K562 (cell line): ENCODE data around the gene SNX25. TPM values are rescaled to one million over a fixed set of nuclear protein-coding genes. Genes with fewer than 3 reads are reported as not detected.

Experiments
- ATAC-seq: fragments of 200-7000 bp; cut with Tn5 transposase; 3 replicates; pipeline ENCODE4 v1.9.1; 2020; ENCODE audit warnings: moderate library complexity
- BruUV-seq: library from RNA; stranded (reverse); fragments of 400-500 nt; replicated peaks from 2 replicates; lab custom pipeline; 2021; lab: Mats Ljungman, UMichigan
- CTCF ChIA-PET: fragments of 300-600 bp; formaldehyde crosslinking; extraction: SDS; loops from one replicate; lab custom pipeline; 2021; ENCODE audit warnings: low intra/inter-chr PET ratio; lab: Yijun Ruan, JAX
- POLR2A ChIA-PET: fragments of 300-600, 350-650 bp; sonication (Branson Sonifier 250); formaldehyde crosslinking; extraction: SDS; loops from one replicate; lab custom pipeline; 2021; ENCODE audit warnings: antibody characterized with exemption, inconsistent platforms; lab: Yijun Ruan, JAX
- DNase-seq, 4 experiments: peaks; one replicate each; pipeline versions ENCODE4 v3.0.0 to v3.0.0-alpha.2; 2011 to 2018; ENCODE audit warnings: low spot score in 3 of 4, mixed read lengths in 3 of 4; ENCODE audit errors: extremely low read depth in 1 of 4
- FAIRE-seq: peaks from 2 replicates; lab custom pipeline; 2011; peaks lifted over from hg19 to GRCh38; lab: Jason Lieb, UNC
- H2AFZ ChIP-seq: 2 replicates; pipeline ENCODE4 v1.6.0; 2011; ENCODE audit warnings: low read depth, low read length, control low read depth, inconsistent platforms
- H3K27ac ChIP-seq: fragments of 200-600 bp; 3 replicates; pipeline ENCODE4 v1.8.0; 2011; ENCODE audit warnings: low read depth, mild to moderate bottlenecking, control low read depth, inconsistent platforms, low read length, moderate library complexity, mixed read lengths; ENCODE audit errors: extremely low read depth
- H3K27me3 ChIP-seq, 2 experiments: fragments of 300-600 bp in 1 of 2; 2 replicates in 1 of 2; 3 replicates in 1 of 2; pipeline versions ENCODE4 v1.6.0 to v1.8.0; 2011; ENCODE audit warnings: inconsistent platforms in 2 of 2, low read length in 2 of 2, mild to moderate bottlenecking in 1 of 2, mixed read lengths in 1 of 2, moderate library complexity in 1 of 2; ENCODE audit not compliant: control insufficient read depth in 2 of 2, insufficient read depth in 2 of 2
- H3K36me3 ChIP-seq: fragments of 300-600 bp; 3 replicates; pipeline ENCODE4 v1.8.0; 2011; ENCODE audit warnings: mild to moderate bottlenecking, low read length, inconsistent platforms; ENCODE audit not compliant: control insufficient read depth, insufficient read depth
- H3K4me1 ChIP-seq, 2 experiments: fragments of 200-600 bp in 1 of 2; replicated peaks in 1 of 2; 2 replicates in 1 of 2; 3 replicates in 1 of 2; pipeline versions ENCODE4 v1.5.1 to v1.8.0; 2011; ENCODE audit warnings: inconsistent platforms in 2 of 2, low read length in 2 of 2, mild to moderate bottlenecking in 1 of 2, mixed read lengths in 1 of 2, moderate library complexity in 1 of 2; ENCODE audit not compliant: control insufficient read depth in 2 of 2, insufficient read depth in 2 of 2
- H3K4me2 ChIP-seq: 2 replicates; pipeline ENCODE4 v1.6.1; 2011; ENCODE audit warnings: low read length, control low read depth, inconsistent platforms, mixed read lengths; ENCODE audit not compliant: insufficient read depth
- H3K4me3 ChIP-seq: fragments of 200-600 bp; sonication (generic), shearing (Covaris generic); 2 replicates; pipeline ENCODE4 v1.5.1; 2016; ENCODE audit warnings: control low read depth, inconsistent platforms
- H3K79me2 ChIP-seq: fragments of 200-600 bp; 3 replicates; pipeline ENCODE4 v1.8.0; 2011; ENCODE audit warnings: low read length, inconsistent platforms; ENCODE audit not compliant: control insufficient read depth, insufficient read depth
- H3K9ac ChIP-seq, 2 experiments: 2 replicates each; pipeline versions ENCODE4 v1.6.0 to v1.6.1; 2011; ENCODE audit warnings: low read depth in 2 of 2, low read length in 2 of 2, control low read depth in 1 of 2, inconsistent platforms in 1 of 2, mild to moderate bottlenecking in 1 of 2, mixed read lengths in 1 of 2; ENCODE audit not compliant: insufficient read depth in 1 of 2
- H3K9me1 ChIP-seq: one replicate; pipeline ENCODE4 v1.6.0; 2011; ENCODE audit warnings: inconsistent platforms, mild to moderate bottlenecking, low read length, moderate library complexity; ENCODE audit not compliant: control insufficient read depth, insufficient read depth
- H3K9me3 ChIP-seq: replicated peaks from 2 replicates; pipeline ENCODE4 v1.5.1; 2011; ENCODE audit warnings: low read depth, low read length, inconsistent platforms; ENCODE audit not compliant: control insufficient read depth, insufficient read depth
- H4K20me1 ChIP-seq: replicated peaks from 2 replicates; pipeline ENCODE4 v1.6.1; 2011; ENCODE audit warnings: low read length, inconsistent platforms, mixed read lengths; ENCODE audit not compliant: control insufficient read depth, insufficient read depth
- BMI1 ChIP-seq: fragments of 150-350 bp; IDR thresholded peaks from 2 replicates; pipeline ENCODE4 v1.6.1; 2014; ENCODE audit warnings: low read length
- CAMTA2 ChIP-seq: fragments of 250-450 bp; sonication (Bioruptor Pico); conservative IDR thresholded peaks from 2 replicates; pipeline ENCODE4 v1.5.1; 2022
- CCAR2 ChIP-seq: fragments of 200-400 bp; formaldehyde crosslinking; IDR thresholded peaks from 2 replicates; pipeline ENCODE4 v1.6.1; 2017; ENCODE audit warnings: mild to moderate bottlenecking, low read depth, low read length
- DACH1 ChIP-seq: fragments of 450-650 bp; IDR thresholded peaks from 2 replicates; pipeline ENCODE4 v1.6.1; 2018; ENCODE audit not compliant: partially characterized antibody
- HDAC6 ChIP-seq: IDR thresholded peaks from 2 replicates; pipeline ENCODE4 v1.6.1; 2012; ENCODE audit warnings: low read depth, mild to moderate bottlenecking, control low read depth, inconsistent platforms, low read length, moderate library complexity
- HMG20B ChIP-seq: fragments of 250-450 bp; sonication (Bioruptor Pico); IDR thresholded peaks from 2 replicates; pipeline ENCODE4 v1.5.0; 2021; ENCODE audit warnings: mild to moderate bottlenecking
- IFI16 ChIP-seq: fragments of 250-450 bp; sonication (Bioruptor Pico); IDR thresholded peaks from 2 replicates; pipeline ENCODE4 v2.1.2; 2022; ENCODE audit warnings: mild to moderate bottlenecking, inconsistent platforms
- PHTF2 ChIP-seq: fragments of 250-450 bp; sonication (Bioruptor Pico); IDR thresholded peaks from 2 replicates; pipeline ENCODE4 v1.5.0; 2021; ENCODE audit warnings: mild to moderate bottlenecking
- POLR3G ChIP-seq: IDR thresholded peaks from 2 replicates; pipeline ENCODE4 v1.6.1; 2011; ENCODE audit not compliant: insufficient read length, insufficient replicate concordance; ENCODE audit errors: extremely low read depth
- PURB ChIP-seq: sonication (generic); formaldehyde crosslinking; IDR thresholded peaks from 2 replicates; pipeline ENCODE4 v1.9.0; 2021; ENCODE audit warnings: low read depth, mild to moderate bottlenecking, missing genetic modification reagents
- PYGO2 ChIP-seq: fragments of 450-650 bp; IDR thresholded peaks from 2 replicates; pipeline ENCODE4 v1.6.1; 2016; ENCODE audit warnings: mild to moderate bottlenecking, missing genetic modification characterization, moderate library complexity, missing compliant biosample characterization
- RBM22 ChIP-seq: fragments of 200-400 bp; formaldehyde crosslinking; IDR thresholded peaks from 2 replicates; pipeline ENCODE4 v1.6.1; 2018; ENCODE audit warnings: low read length, low read depth; ENCODE audit not compliant: poor library complexity, severe bottlenecking
- ZBTB8A ChIP-seq: fragments of 450-650 bp; IDR thresholded peaks from 2 replicates; pipeline ENCODE4 v1.6.1; 2018; ENCODE audit warnings: mild to moderate bottlenecking, moderate library complexity; ENCODE audit not compliant: partially characterized antibody
- ZNF253 ChIP-seq: fragments of 250-450 bp; sonication (Bioruptor Pico); conservative IDR thresholded peaks from 2 replicates; pipeline ENCODE4 v1.6.1; 2021; ENCODE audit warnings: mild to moderate bottlenecking
- WGBS: fragments of 100-300 bp; shearing (Covaris generic); methylation state at CpG from one replicate; pipeline ENCODE4 v1.1.6; 2016; ENCODE audit warnings: low coverage, mixed read lengths; ENCODE audit not compliant: insufficient coverage; ENCODE audit errors: missing lambda C conversion rate; 5-methylcytosine and 5-hydroxymethylcytosine counted together
- in situ Hi-C: fragments of 300-500 bp; cut with MboI; formaldehyde crosslinking; loops from 4 replicates; pipeline ENCODE4 v1.15.0; 2018; ENCODE audit warnings: inconsistent platforms, mixed read lengths
- intact Hi-C: fragments of 100-400 bp; cut with micrococcal nuclease; formaldehyde crosslinking; loops from 2 replicates; pipeline ENCODE4 v1.14.2; 2022
- polyA plus RNA-seq, 8 experiments: library from polyadenylated mRNA; depleted of rRNA in 4 of 8; stranded (reverse) in 5 of 8; unstranded in 3 of 8; fragments of >200 nt; fragmentation: Nextera tagmentation in 2 of 8; fragmentation: Illumina TruSeq in 1 of 8; extraction: Ambion mirVana in 2 of 8; extraction: Trizol in 1 of 8; gene quantifications; 2 replicates each; pipeline versions ENCODE4 v1.2.1 to v1.2.3, GENCODE V29; 2011 to 2014; ENCODE audit warnings: inconsistent platforms in 1 of 8, missing spikeins in 1 of 8
- total RNA-seq, 7 experiments: library from RNA; depleted of rRNA in 6 of 7; stranded (reverse); fragments of >200 nt in 6 of 7; fragmentation: Illumina TruSeq in 2 of 7; extraction: Trizol in 2 of 7; gene quantifications; 2 replicates each; pipeline versions ENCODE4 v1.2.1 to v1.2.3, GENCODE V29; 2011 to 2021; ENCODE audit warnings: low replicate concordance in 1 of 7
- TF ChIP-seq, protein P1 (sequence below): sonication (generic); IDR thresholded peaks from 2 replicates; pipeline ENCODE4 v1.6.1; 2016
- TF ChIP-seq, protein P2 (sequence below): sonication (generic); formaldehyde crosslinking; IDR thresholded peaks from 2 replicates; pipeline ENCODE4 v1.9.0; 2022; ENCODE audit warnings: mild to moderate bottlenecking, missing genetic modification reagents
- TF ChIP-seq, protein P3 (sequence below): sonication (generic); formaldehyde crosslinking; IDR thresholded peaks from 2 replicates; pipeline ENCODE4 v1.8.0; 2022; ENCODE audit warnings: mild to moderate bottlenecking, missing genetic modification reagents
- TF ChIP-seq, protein P4 (sequence below): fragments of 450-650 bp; IDR thresholded peaks from one replicate; pipeline ENCODE4 v1.6.1; 2018; ENCODE audit warnings: mild to moderate bottlenecking, moderate library complexity; ENCODE audit not compliant: partially characterized antibody
- TF ChIP-seq, protein P5 (sequence below): sonication (generic); formaldehyde crosslinking; IDR thresholded peaks from 2 replicates; pipeline ENCODE4 v1.5.0; 2020; ENCODE audit warnings: missing genetic modification reagents

Gene SNX25
- total and polyA plus RNA-seq, 9 of the 15 experiments (the other 6 are each of a cell fraction or from before 2014, with no cell fraction given): 2.5 to 23.4 (median 13.3) TPM

DNA sequence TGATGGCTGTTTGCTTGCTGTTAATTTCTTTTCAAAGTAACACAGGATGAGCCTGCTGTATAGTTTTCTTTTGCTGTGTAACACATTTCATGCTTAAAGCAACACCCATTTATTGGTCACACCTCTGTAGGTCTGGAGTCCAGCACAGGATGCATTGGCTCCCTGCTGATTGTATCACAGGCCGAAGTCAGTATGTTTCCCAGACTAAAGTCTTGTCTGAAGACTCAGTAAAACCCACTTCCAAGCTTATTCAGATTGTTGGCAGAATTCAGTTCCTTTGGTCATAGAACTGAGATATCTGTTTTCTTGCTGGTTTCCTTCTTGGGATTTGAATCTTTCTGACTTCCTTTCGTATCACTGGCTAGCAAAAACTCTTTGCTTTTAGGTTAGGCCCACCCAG is 132.0 kb downstream of the SNX25 start:
- Histone ChIP-seq H3K27ac (no peak overlapping the region), H3K36me3 (peaks cover 12% of the 10 kb centered on the region), H3K9me3 (no peaks in the 10 kb centered on the region), H3K4me1 (no peaks in the 10 kb centered on the region; a peak in 1 of 5 replicates), H4K20me1 (no peaks in the 10 kb centered on the region), H3K79me2 (no peaks in the 10 kb centered on the region), H3K4me3 (no peak overlapping the region), H3K9ac (no peak overlapping the region), H3K4me2 (no peak overlapping the region), H2AFZ (no peak overlapping the region), H3K27me3 (no peaks in the 10 kb centered on the region), H3K9me1 (no peaks in the 10 kb centered on the region)
- ATAC-seq (no peak), DNase-seq (no peak), FAIRE-seq (no peak)
- TF ChIP-seq HMG20B (CRISPR knock-in tag) (no peak), CCAR2 (no peak), BMI1 (no peak), CAMTA2 (CRISPR knock-in tag) (no peak), RBM22 (no peak), POLR3G (no peak), HDAC6 (no peak), IFI16 (no peak), PHTF2 (CRISPR knock-in tag) (no peak), ZBTB8A (no peak), DACH1 (no peak), ZNF253 (CRISPR knock-in tag) (no peak), PURB (no peak), PYGO2 (no peak)
- TF ChIP-seq, protein P1, sequence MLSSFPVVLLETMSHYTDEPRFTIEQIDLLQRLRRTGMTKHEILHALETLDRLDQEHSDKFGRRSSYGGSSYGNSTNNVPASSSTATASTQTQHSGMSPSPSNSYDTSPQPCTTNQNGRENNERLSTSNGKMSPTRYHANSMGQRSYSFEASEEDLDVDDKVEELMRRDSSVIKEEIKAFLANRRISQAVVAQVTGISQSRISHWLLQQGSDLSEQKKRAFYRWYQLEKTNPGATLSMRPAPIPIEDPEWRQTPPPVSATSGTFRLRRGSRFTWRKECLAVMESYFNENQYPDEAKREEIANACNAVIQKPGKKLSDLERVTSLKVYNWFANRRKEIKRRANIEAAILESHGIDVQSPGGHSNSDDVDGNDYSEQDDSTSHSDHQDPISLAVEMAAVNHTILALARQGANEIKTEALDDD: no peak
- TF ChIP-seq, protein P2, sequence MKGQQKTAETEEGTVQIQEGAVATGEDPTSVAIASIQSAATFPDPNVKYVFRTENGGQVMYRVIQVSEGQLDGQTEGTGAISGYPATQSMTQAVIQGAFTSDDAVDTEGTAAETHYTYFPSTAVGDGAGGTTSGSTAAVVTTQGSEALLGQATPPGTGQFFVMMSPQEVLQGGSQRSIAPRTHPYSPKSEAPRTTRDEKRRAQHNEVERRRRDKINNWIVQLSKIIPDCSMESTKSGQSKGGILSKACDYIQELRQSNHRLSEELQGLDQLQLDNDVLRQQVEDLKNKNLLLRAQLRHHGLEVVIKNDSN (CRISPR knock-in tag): no peak
- TF ChIP-seq, protein P3, sequence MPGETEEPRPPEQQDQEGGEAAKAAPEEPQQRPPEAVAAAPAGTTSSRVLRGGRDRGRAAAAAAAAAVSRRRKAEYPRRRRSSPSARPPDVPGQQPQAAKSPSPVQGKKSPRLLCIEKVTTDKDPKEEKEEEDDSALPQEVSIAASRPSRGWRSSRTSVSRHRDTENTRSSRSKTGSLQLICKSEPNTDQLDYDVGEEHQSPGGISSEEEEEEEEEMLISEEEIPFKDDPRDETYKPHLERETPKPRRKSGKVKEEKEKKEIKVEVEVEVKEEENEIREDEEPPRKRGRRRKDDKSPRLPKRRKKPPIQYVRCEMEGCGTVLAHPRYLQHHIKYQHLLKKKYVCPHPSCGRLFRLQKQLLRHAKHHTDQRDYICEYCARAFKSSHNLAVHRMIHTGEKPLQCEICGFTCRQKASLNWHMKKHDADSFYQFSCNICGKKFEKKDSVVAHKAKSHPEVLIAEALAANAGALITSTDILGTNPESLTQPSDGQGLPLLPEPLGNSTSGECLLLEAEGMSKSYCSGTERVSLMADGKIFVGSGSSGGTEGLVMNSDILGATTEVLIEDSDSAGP: no peak
- TF ChIP-seq, protein P4, sequence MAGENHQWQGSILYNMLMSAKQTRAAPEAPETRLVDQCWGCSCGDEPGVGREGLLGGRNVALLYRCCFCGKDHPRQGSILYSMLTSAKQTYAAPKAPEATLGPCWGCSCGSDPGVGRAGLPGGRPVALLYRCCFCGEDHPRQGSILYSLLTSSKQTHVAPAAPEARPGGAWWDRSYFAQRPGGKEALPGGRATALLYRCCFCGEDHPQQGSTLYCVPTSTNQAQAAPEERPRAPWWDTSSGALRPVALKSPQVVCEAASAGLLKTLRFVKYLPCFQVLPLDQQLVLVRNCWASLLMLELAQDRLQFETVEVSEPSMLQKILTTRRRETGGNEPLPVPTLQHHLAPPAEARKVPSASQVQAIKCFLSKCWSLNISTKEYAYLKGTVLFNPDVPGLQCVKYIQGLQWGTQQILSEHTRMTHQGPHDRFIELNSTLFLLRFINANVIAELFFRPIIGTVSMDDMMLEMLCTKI: no peak
- TF ChIP-seq, protein P5, sequence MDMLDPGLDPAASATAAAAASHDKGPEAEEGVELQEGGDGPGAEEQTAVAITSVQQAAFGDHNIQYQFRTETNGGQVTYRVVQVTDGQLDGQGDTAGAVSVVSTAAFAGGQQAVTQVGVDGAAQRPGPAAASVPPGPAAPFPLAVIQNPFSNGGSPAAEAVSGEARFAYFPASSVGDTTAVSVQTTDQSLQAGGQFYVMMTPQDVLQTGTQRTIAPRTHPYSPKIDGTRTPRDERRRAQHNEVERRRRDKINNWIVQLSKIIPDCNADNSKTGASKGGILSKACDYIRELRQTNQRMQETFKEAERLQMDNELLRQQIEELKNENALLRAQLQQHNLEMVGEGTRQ (CRISPR knock-in tag): no peak
- BruUV-seq: no TSS peak
- intact Hi-C loops (no loop called here), in situ Hi-C loops (no loop called here)
- ChIA-PET POLR2A (interaction anchor here (0.7 kb wide), 1 partner anchor 1201 kb away, joined by 3 read pairs; no protein-coding TSS in a partner anchor), CTCF (no interaction called here)
- 73% methylated on average over 2 of the region's 2 CpGs for WGBS
